HG02571 (cell line): Measurements from ENCODE around the gene TSPY8.
"Not testable (repeated sequence)": the region's sequence is repeated elsewhere in the genome, so short reads cannot be mapped to it uniquely, and the experiment has no call there.

Experiments used
- ATAC-seq: cut with Tn5 transposase; IDR thresholded peaks from one replicate; pipeline ENCODE4 v1.9.1; 2021; ENCODE audit warnings: mild to moderate bottlenecking, moderate library complexity; ENCODE audit not compliant: unreplicated experiment

TSPY8 gene

GRCh38 chrY:9357497-9357896 is at the start of gene TSPY8:
Gene TSPY8, plus strand, starts transcription at chrY:9357797. Its CDS starts 46 bp downstream, at chrY:9357843.
- not testable (repeated sequence) for ATAC-seq

- ATAC-seq: no peak
Observed at GRCh38 chrY:9320996-9321395, 36.6 kb upstream of the TSPY8 start.

- not testable (repeated sequence) for ATAC-seq
Observed at GRCh38 chrY:9337164-9337563, 20.4 kb upstream of the TSPY8 start, which contains the start of gene TSPY4. Gene TSPY4, plus strand, starts transcription at chrY:9337464. Its CDS starts 46 bp downstream, at chrY:9337510.

- not testable (repeated sequence) for ATAC-seq
Observed at GRCh38 chrY:9396527-9396926, 38.9 kb downstream of the TSPY8 start.

GRCh38 chrY:9398121-9398520 is 40.5 kb downstream of the TSPY8 start, which contains the start of gene TSPY3:
Gene TSPY3, plus strand, starts transcription at chrY:9398421. Its CDS starts 46 bp downstream, at chrY:9398467.
- ATAC-seq: not testable (repeated sequence)
